DMS153 treated with DMSO at 0.1 percent for 48 hours (cell line): ENCODE measurements around the gene ANKRD6.

Experiments
- DNase-seq: peaks from one replicate; lab custom pipeline; 2025; ENCODE audit not compliant: unreplicated experiment; lab: John Stamatoyannopoulos, UW

The ANKRD6 gene

DNA sequence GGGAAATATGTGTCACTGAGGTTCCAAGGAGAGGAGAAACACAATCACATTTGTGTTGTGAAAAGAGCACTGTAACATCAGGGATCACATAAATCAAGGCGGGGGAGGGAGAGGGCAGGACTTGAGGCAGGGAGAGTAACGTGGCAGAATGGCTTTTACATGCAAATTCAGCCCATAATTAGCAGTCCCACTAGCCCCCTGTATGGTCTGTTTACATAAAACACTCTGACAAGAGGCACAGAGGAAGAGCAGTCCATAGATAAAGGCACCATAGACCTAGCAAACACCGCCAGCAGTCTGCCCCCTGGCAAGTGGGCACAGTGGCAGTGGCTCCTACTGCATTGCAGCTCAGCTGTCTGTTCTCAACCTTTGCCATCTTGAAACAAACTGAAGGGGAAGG, 122.9 kb downstream of the ANKRD6 start:
- no peak for DNase-seq

- no peak for DNase-seq
These were observed 126.5 kb downstream of the ANKRD6 start for GRCh38 chr6:89559487-89559886.

DNA sequence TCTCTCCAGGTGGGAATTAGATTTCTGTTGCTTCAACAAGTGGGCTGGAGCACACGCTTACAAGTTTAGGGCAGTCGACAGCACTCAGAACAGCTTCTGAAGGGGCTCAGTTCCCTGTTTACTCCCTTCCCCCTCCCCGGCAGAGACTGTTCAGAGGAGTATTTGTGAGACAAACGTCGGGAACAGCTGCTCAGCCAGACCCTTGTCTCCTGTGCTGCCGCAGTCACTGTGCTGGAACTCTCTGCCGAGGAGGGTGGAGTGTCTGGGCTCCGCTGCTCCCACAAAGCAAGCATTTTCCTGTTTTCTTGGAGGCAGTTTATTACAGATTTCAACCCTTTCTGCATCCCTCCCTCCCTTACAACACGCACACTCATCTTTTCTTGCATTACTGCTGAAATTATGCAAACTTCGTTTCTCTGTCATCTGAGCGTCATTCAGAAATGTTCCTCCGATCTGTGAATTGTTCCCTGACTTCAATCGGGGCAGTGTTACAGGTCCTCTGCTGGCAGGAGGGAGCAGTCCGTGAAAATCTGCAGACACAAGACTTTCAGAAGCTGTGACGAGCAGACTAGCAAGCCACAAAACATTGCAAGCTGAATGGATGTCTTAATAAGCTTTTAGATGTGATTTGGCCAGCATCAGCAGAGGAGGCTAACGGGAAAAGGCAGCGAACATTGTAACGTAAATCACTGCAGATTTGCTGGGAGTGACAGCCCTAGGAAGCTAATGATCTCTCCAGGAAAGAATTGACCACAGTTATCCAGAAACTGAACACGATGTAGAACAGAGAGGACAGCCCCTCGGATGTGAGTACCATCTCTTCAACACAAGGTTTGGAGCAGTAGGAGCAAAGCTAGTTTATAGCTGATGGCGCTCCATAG, 129.4 kb downstream of the ANKRD6 start:
- no peak for DNase-seq

DNA sequence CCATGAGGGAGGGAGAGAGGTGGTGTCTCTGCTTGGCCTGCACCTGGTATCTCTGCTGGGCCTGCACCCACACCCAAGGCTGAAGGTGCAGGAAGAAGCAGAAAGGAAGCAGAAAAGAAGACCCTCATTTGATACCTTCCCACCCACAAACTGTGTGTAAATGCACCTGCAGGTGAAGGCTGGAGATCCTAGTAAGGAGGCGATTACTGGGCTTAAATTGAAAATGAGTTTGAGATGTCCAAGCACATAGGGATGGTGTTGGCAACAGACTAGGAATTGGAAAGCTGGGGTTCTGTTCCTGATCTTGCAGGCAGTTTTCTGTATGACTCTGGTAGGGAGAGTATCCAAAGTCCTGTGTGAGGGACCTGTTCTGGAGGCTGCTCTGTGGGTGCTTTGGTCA, 130.9 kb downstream of the ANKRD6 start:
- DNase-seq = no peak

DNA sequence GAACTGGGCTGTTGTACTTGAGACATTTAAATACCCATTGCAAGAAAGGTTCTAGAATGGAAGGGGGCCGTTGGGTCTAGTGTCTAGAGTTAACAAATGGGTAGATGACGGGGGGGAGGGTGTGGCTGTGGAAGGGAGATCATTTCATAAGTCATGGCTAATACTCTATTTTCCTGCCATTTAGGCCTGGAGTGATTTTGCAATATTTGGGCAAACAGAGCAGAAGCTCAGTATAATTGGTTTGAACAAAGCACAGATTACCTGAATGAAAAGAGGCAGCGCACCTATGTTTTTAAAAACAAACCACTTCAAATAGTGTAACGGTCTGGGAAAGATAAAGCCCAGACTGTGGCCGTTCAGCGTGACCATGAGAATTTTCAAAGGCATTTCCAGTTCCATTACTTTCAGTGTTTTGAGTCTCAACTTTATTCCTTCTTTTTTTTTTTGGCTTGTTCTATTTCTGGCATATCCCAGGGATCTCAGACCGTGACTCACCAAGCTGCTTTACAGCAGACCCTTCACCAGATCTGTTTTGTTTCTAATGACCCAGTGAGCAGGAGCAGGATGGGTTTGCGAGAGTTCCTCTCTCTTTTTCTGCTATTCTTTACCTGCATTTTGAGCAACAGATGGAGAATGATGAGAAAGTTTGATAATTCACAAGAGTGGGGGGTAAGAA, 131.9 kb downstream of the ANKRD6 start:
- peak; percentile 76 for DNase-seq

DNA sequence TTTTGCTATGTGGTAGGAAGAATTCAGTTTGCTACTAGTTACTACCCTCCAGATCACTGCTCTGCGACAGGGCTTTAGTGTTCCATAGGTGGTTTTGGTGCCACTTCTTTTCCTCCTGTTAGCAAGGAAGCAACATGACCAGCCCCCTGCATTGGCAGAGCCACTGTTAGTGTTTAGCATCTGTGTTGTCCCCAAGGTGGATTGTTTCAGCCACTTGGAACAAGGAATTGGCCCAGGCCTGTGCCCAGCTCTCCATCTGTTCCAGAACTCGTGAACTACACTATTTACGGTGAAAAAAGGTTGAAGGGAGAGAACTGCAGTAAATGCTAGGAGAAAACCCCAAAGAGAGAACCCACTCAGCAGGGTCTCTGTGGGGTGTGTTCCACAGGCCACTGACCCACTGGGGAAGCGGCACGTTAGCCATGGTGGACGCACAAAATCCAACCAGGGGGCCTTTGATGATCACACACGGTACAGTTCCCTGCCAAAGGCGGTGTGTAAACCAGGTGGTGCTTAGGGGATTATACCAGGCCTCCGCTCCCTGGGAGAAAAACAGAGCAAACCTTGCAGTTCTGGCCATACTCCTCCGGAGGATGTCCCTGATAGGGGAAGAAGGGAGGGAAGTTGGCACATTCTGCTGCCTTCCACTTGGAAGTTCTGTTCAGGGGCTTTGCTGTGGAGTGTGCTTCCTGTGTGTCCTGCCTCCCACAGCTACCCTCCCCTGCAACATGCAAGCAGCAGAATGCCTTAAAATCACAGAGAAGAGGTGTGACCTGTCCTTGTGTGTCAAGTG, 133.3 kb downstream of the ANKRD6 start:
- no peak for DNase-seq

GRCh38 chr6:89566930-89567629, 134.1 kb downstream of the ANKRD6 start:
- no peak for DNase-seq

DNA sequence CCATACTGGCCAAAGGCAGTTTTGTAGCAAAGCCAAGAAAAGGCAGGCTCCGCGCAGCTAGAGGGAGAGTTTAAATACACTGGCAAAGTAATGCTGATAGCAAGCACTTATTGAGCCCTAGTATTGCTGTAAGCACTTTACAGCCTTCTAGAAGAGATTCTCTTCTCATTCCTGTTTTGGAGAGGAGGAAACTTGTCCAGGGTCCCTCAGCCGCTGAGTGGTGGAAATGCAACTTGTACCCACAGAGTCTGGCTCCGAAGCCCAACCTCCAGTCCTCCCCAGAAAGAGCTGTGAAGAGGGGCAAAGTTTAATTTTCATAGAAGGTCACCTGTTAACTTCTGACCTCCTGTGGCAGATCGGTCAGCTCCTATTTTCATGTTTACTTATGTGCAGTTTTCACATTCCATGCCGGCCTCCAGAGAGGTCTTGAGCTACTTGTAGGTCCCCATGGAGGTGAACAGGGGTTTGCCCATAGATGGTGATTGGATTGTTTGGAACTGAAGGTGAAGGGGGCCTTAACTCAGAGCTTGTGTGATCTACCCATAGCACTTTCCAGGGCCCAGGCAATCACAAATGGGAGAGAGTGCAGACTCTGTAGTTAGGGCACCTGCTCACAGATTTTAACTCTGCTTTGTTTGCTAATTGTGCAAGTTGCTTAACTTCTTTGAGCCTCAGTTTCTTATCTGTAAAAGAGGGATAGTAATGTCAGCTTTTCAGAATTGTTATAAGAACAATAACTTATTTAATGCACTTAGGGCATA, 134.9 kb downstream of the ANKRD6 start:
- no peak for DNase-seq

DNA sequence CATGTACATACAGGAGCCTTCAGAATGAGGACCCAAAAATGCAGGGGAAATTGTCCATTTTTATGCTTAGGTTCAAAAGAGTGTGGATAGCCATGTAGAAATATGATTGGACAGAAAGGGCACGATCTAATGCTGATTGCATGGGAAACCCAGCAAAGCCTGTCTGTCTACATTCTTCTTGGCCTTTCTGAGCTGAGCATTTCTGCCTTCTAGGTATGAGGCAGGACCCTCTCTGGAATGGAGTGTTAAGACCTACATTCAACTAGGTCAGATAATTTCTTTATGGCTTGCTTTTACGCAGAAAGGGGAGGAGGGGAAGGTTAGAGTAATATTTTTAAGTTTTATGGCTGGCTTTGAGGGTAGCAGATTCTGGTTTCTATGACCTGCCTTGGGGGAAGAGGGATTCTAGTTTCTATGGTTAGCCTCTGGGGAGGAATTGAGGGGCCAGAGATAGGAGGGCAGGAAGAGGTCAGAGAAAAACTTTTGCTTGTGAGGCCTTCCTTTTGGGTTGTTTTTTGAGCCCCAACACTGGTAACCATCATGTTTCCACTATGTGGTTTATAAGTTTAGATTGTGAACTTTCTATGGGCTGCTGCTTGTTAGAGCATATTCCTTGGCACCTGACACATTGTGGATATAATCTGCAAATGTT, 142.1 kb downstream of the ANKRD6 start:
- no peak for DNase-seq

DNA sequence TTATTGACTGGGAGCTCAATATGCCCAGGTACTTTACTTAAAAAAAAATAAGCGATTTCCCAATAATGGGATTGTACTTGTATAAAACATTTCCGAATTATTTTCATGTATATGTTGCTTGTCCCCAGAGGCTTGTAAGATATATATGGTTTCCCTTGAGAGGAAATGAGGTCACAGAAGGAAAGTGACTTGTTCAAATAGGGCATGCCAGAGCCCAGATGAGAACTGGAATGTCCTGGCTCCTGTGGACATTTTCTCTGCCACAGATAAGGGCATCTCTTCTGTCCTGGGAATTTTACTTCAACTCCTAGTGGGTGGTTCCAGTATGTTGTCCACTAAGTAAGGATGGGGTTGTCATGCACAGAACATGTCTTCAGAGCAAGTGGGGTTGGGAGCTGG, 142.6 kb downstream of the ANKRD6 start:
- no peak for DNase-seq

DNA sequence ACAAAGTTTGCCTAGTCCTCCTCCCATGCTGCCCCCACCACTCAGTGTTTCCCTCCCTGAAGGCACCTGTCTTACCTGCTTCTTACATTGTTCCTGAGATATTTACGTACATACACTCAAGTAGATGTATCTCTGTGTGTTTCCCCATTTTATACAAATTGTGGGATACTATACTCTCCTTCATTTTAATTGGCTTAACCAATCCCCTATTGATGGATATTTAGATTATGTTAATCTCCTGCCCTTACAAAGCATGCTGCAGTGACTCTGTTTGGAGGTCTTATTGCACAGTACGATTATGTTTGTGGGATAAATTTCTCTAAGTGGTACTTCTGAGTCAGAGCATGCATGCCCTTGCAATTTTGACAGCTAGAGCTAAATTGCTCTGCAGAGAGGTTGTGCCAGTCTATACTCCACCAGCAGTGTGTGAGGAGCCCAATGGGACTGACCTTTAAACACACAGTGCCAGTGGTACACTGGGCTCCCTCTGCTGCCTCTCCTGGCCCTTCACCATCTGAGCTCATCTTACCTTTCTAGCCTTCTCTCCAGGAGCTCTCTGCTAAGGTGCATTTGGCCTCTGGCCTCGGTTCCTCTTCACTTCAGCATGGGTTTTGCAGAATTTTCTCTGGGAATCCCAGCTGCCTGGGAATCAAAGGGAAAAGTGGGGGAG, 148.2 kb downstream of the ANKRD6 start:
- DNase-seq = peak; percentile 25

- peak; percentile 78 for DNase-seq
These were observed 148.7 kb downstream of the ANKRD6 start for GRCh38 chr6:89581689-89582088.

- DNase-seq = no peak
These were observed 149.8 kb downstream of the ANKRD6 start for GRCh38 chr6:89582669-89583325.

GRCh38 chr6:89583559-89583958, 150.6 kb downstream of the ANKRD6 start:
- DNase-seq = no peak

- no peak for DNase-seq
These were observed 151.6 kb downstream of the ANKRD6 start for GRCh38 chr6:89584539-89584938.

- DNase-seq = no peak
These were observed 152.2 kb downstream of the ANKRD6 start for GRCh38 chr6:89585154-89585553.

- no peak for DNase-seq
These were observed 156.5 kb downstream of the ANKRD6 start for GRCh38 chr6:89589297-89590025.

GRCh38 chr6:89590133-89590532, 157.2 kb downstream of the ANKRD6 start:
- no peak for DNase-seq
